ENCODE results near the gene PTPA.

The PTPA gene

GRCh38 chr9:129137292-129138143, 26.3 kb downstream of the PTPA start:
- no peak for DNase-seq (ENCODE audit: low read depth in 2 of 2)

GRCh38 chr9:129138144-129138462, 26.9 kb downstream of the PTPA start:
- DNase-seq (ENCODE audit: low read depth in 2 of 2) = no peak

- DNase-seq (ENCODE audit: low read depth in 2 of 2) = no peak
These were observed 27.4 kb downstream of the PTPA start for GRCh38 chr9:129138476-129139232.

GRCh38 chr9:129139233-129139992, 28.2 kb downstream of the PTPA start:
- DNase-seq (ENCODE audit: low read depth in 2 of 2) = peak; percentile 45 to 46

- DNase-seq (ENCODE audit: low read depth in 2 of 2) = peak; percentile 45 to 61
These were observed 28.8 kb downstream of the PTPA start for GRCh38 chr9:129139993-129140396.

GRCh38 chr9:129140397-129141065, 29.3 kb downstream of the PTPA start:
- no peak for DNase-seq (ENCODE audit: low read depth in 2 of 2)

- peak in 1 of 2 donors; percentile 24 for DNase-seq (ENCODE audit: low read depth in 2 of 2)
These were observed 30.1 kb downstream of the PTPA start for GRCh38 chr9:129141066-129142041.

- DNase-seq (ENCODE audit: low read depth in 2 of 2) = no peak
These were observed 31.1 kb downstream of the PTPA start for GRCh38 chr9:129142138-129142935.

- peak; percentile 50 to 59 for DNase-seq (ENCODE audit: low read depth in 2 of 2)
These were observed 32.1 kb downstream of the PTPA start for GRCh38 chr9:129143031-129143927.

- DNase-seq (ENCODE audit: low read depth in 2 of 2) = no peak
These were observed 34.1 kb downstream of the PTPA start for GRCh38 chr9:129145316-129145715.

- DNase-seq (ENCODE audit: low read depth in 2 of 2) = no peak
These were observed 34.7 kb downstream of the PTPA start for GRCh38 chr9:129145841-129146292.

- no peak for DNase-seq (ENCODE audit: low read depth in 2 of 2)
These were observed 35.3 kb downstream of the PTPA start for GRCh38 chr9:129146441-129146941.

- no peak for DNase-seq (ENCODE audit: low read depth in 2 of 2)
These were observed 37.4 kb downstream of the PTPA start for GRCh38 chr9:129148463-129149204.

- no peak for DNase-seq (ENCODE audit: low read depth in 2 of 2)
These were observed 38.2 kb downstream of the PTPA start for GRCh38 chr9:129149442-129149841.

GRCh38 chr9:129150122-129150521, 38.9 kb downstream of the PTPA start:
- DNase-seq (ENCODE audit: low read depth in 2 of 2) = no peak

GRCh38 chr9:129150672-129151211, 39.5 kb downstream of the PTPA start:
- DNase-seq (ENCODE audit: low read depth in 2 of 2) = no peak

GRCh38 chr9:129151469-129151868, 40.3 kb downstream of the PTPA start:
- no peak for DNase-seq (ENCODE audit: low read depth in 2 of 2)

All from stimulated activated CD8-positive, alpha-beta memory T cell treated with anti-CD3 and anti-CD28 coated beads, Interleukin-7, amount 100 ng/mL, for 1 hour (primary cell).